ENCODE measurements around the gene TRPM8.

TRPM8 gene

DNA sequence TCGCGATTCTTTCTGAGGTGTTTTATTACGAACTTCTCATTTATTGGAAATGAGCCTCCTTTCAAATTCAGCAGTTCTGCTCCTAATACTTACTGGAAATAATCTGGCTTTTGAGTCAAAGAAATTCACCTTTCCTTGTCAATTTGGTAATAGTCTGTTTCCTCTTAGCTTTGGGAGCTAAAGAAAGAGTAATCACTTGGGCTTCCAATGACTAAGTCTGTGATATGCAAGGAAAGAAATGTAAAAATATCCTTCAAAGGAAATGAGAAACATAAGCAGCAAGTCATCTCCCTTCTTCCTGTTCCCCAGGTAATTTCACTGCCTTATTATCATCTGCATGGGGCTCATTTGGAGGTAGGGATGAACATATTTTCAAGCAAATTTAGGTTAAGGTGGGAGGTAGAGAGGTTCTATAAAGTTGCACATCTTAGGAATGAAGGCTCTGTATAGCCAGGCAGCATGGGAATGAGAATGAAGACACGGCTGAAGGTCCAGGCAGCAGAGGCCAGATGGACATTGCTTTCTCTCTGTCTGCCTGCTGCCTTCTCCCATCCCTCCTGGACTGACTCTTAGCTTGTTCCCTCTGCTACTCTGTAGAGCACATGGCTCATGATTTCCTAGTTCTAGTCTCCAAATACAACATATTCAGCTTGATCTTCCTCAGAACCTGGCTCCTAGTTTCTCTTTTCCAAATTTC is 134.3 kb downstream of the TRPM8 start:
- no peak for DNase-seq

DNA sequence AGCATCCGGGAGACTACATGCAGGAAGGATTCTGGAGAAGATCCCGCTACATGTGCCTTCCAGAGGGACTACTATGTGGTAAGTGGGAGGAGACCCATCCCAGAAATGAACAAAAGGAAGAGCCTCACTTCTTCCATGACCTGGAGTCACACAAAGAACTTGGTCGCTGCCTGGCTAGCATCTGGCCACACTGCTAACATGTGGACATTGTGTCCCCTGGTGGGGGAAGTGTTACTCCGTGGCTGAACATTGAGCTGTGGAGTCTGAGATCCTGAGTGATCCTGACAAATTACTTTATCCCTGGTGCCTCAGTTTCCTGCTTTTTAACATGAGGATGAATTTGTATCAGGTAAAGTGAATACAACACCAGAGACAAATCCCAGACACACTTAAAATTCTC is 141.7 kb downstream of the TRPM8 start:
- no peak for DNase-seq

DNA sequence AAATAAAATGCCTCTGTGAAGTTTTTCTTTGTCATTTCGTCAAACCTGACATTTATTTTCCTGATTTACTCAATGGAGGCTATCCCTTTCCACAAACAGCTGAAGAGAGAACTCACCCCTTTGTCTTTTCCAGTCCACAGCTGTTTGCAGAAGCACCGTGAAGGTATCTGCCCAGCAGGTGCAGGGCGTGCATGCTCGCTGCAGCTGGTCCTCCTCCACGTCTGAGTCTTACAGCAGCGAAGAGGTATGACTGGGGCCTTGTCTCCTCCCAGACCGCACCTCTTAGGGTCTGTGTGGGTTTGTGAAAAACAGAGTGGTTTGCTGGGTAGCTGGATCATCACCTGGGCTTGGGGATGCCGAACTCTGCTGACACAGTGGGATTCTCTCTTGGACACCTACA is 143.1 kb downstream of the TRPM8 start:
- no peak for DNase-seq

DNA sequence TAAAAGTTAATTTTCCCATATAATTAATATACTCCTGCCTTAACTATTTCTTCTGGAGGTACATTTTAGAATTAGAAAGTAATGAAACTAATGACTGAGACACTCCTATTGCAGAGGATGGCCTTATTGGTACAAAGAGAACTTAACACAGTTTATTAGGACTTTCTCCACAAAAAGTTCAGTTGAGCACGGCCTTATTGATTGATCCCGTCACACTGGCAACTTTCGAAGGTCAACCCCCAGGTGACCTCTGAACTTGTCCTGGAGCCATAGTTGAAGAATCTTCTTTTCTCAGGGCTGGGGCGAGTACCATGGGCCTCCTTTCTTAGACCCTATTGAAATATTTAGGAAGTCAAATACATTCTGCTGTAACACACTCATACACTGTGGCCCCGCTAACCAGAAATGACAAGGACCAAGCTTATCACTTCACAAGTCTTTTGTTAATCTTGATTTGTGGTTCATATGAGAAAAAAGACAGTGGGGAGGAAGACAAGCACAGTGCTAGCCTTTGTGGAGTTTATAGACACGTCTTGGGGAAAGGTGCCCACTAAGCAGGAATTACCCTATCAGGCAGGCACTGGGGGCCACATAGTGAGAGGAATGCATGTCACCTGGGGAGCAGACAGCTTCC is 144.6 kb downstream of the TRPM8 start:
- no peak for DNase-seq

DNA sequence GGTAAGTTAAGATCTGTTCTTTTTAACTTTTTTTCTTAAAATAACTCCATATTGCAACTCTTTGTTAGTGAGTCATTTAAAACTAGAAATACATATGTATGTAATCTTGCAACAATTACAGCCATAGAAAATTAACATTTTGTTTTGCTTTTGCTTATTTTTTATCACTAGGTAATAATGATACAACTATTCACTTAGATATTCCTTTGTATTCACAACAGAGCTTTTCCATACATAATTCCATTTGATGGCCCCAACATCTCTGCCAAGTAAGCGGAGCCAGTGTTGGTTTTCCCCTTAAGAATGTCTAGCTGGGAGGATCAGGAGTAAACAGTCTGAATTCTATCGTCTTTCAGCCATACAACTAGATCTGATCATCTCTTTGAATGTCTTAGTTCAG is 149.4 kb downstream of the TRPM8 start:
- DNase-seq = no peak

All from activated CD4-positive, alpha-beta T cell treated with anti-CD3 and anti-CD28 coated beads, Interleukin-2, Interleukin-6, amounts not matched to agents 100 ng/mL and 50 ng/mL, durations not matched to agents 16 hours and 8 hours (primary cell).